ENCODE measurements around the gene RNF26. TPM values are rescaled to one million over a fixed set of nuclear protein-coding genes. Genes with fewer than 3 reads are reported as not detected.

Gene RNF26
- total RNA-seq, 1 donor from 2014 or later, result 14.0 TPM

GRCh38 chr11:119357074-119357473 is 22.7 kb downstream of the RNF26 start:
- Histone ChIP-seq H3K4me1 (peaks cover 89% of the 10 kb centered on the region), H3K9me3 (replicated peaks) (no peaks in the 10 kb centered on the region), H3K27ac (replicated peaks) (peak overlapping the region; percentile 95), H3K36me3 (peaks cover 28% of the 10 kb centered on the region), H3K27me3 (ENCODE audit: low read depth) (no peaks in the 10 kb centered on the region), H3K4me3 (peak overlapping the region; percentile 68)
- intact Hi-C loops (cut with micrococcal nuclease), result loop anchor here (10.0 kb wide), 1 partner anchor 118 kb away; no protein-coding TSS in a partner anchor
- no peak for DNase-seq
- TF ChIP-seq CTCF (IDR thresholded peaks at IDR 0.05; ENCODE audit: borderline replicate concordance), result no peak

- Histone ChIP-seq H3K36me3 (peaks cover 28% of the 10 kb centered on the region), H3K4me3 (peak overlapping the region; percentile 72), H3K27me3 (ENCODE audit: low read depth) (peaks cover 13% of the 10 kb centered on the region), H3K27ac (replicated peaks) (peak overlapping the region; percentile 95), H3K4me1 (peaks cover 94% of the 10 kb centered on the region), H3K9me3 (replicated peaks) (no peaks in the 10 kb centered on the region)
- intact Hi-C loops (cut with micrococcal nuclease), result loop anchor here (10.0 kb wide), 1 partner anchor 115 kb away; no protein-coding TSS in a partner anchor
- no peak for DNase-seq
- no peak for TF ChIP-seq CTCF (IDR thresholded peaks at IDR 0.05; ENCODE audit: borderline replicate concordance)
Observed at GRCh38 chr11:119359365-119360214, 25.3 kb downstream of the RNF26 start.

- no peak for TF ChIP-seq CTCF (IDR thresholded peaks at IDR 0.05; ENCODE audit: borderline replicate concordance)
- H3K4me3 ChIP-seq, result peak overlapping the region; percentile 72
- peak; percentile 78 for DNase-seq
- intact Hi-C loops (cut with micrococcal nuclease), result no loop called here
- peak overlapping the region; percentile 95 for H3K27ac ChIP-seq (replicated peaks)
- peaks cover 23% of the 10 kb centered on the region for H3K27me3 ChIP-seq (ENCODE audit: low read depth)
- H3K36me3 ChIP-seq, result peaks cover 28% of the 10 kb centered on the region
- H3K9me3 ChIP-seq (replicated peaks), result no peaks in the 10 kb centered on the region
- H3K4me1 ChIP-seq, result peaks cover 95% of the 10 kb centered on the region
Observed at GRCh38 chr11:119361056-119361787, 26.9 kb downstream of the RNF26 start.

GRCh38 chr11:119361941-119362725 is 27.8 kb downstream of the RNF26 start:
- Histone ChIP-seq H3K4me3 (peak overlapping the region; percentile 72), H3K9me3 (replicated peaks) (no peaks in the 10 kb centered on the region), H3K27me3 (ENCODE audit: low read depth) (peaks cover 23% of the 10 kb centered on the region), H3K4me1 (peaks cover 95% of the 10 kb centered on the region), H3K27ac (replicated peaks) (peak overlapping the region; percentile 95), H3K36me3 (peaks cover 28% of the 10 kb centered on the region)
- intact Hi-C loops (cut with micrococcal nuclease), result no loop called here
- TF ChIP-seq CTCF (IDR thresholded peaks at IDR 0.05; ENCODE audit: borderline replicate concordance), result no peak
- no peak for DNase-seq

- H3K4me1 ChIP-seq, result peaks cover 95% of the 10 kb centered on the region
- peaks cover 24% of the 10 kb centered on the region for H3K36me3 ChIP-seq
- no peak for DNase-seq
- no peak for TF ChIP-seq CTCF (IDR thresholded peaks at IDR 0.05; ENCODE audit: borderline replicate concordance)
- peak overlapping the region; percentile 72 for H3K4me3 ChIP-seq
- peak overlapping the region; percentile 95 for H3K27ac ChIP-seq (replicated peaks)
- peaks cover 23% of the 10 kb centered on the region for H3K27me3 ChIP-seq (ENCODE audit: low read depth)
- H3K9me3 ChIP-seq (replicated peaks), result no peaks in the 10 kb centered on the region
- intact Hi-C loops (cut with micrococcal nuclease), result no loop called here
Observed at GRCh38 chr11:119362741-119363080, 28.4 kb downstream of the RNF26 start.
